GM12891 (cell line): ENCODE data around the gene MYLK3.
A peak's percentile ranks its signal among the peaks of the same experiment; 100 is the strongest.

Experiments
- DNase-seq: peaks from one replicate; pipeline ENCODE4 v3.0.0; 2011; ENCODE audit warnings: low spot score; ENCODE audit not compliant: insufficient read length
- FAIRE-seq: peaks from 2 replicates; lab custom pipeline; 2011; peaks lifted over from hg19 to GRCh38; lab: Jason Lieb, UNC
- PAX5 ChIP-seq: IDR thresholded peaks from 2 replicates; pipeline ENCODE4 v1.6.1; 2011; ENCODE audit warnings: low read length, moderate library complexity, mild to moderate bottlenecking; ENCODE audit not compliant: insufficient read depth, severe bottlenecking
- POLR2A ChIP-seq: IDR thresholded peaks from 2 replicates; pipeline ENCODE4 v1.6.1; 2011; ENCODE audit warnings: low read depth, low read length, control low read depth
- POLR2AphosphoS5 ChIP-seq: IDR thresholded peaks from 2 replicates; pipeline ENCODE4 v1.6.1; 2011; ENCODE audit warnings: low read depth, low read length, control low read depth
- POU2F2 ChIP-seq: IDR thresholded peaks from 2 replicates; pipeline ENCODE4 v1.6.1; 2011; ENCODE audit warnings: low read depth, mild to moderate bottlenecking, control low read depth, low read length, moderate library complexity
- SPI1 ChIP-seq: IDR thresholded peaks from 2 replicates; pipeline ENCODE4 v1.6.1; 2011; ENCODE audit warnings: low read depth, low read length, control low read depth
- TAF1 ChIP-seq: IDR thresholded peaks from 2 replicates; pipeline ENCODE4 v1.6.1; 2011; ENCODE audit warnings: low read depth, low read length, control low read depth

The MYLK3 gene

DNA sequence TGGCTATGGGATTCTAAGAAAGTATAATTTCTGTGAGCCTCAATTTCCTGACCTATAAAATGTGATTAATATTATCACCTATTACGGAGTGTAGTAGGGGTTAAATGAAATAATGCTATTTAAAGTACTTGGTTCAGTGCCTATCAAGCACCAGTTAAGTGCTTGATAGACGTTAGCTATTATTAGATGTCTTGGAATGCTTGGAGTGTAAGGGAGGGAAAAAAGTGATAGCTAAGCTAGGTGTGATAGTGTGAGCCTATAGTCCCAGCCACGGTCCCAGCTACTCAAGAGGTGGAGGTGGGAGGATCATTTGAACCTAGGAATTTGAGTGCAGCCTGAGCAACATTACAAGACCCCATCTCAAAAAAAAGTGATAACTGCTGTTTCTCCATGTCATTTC lies 51.2 kb downstream of the MYLK3 start:
- FAIRE-seq (no peak), DNase-seq (no peak)
- no peak for TF ChIP-seq SPI1
- no peak for TF ChIP-seq POLR2AphosphoS5
- no peak for TF ChIP-seq PAX5
- no peak for TF ChIP-seq POU2F2
- no peak for TF ChIP-seq POLR2A
- no peak for TF ChIP-seq TAF1

DNA sequence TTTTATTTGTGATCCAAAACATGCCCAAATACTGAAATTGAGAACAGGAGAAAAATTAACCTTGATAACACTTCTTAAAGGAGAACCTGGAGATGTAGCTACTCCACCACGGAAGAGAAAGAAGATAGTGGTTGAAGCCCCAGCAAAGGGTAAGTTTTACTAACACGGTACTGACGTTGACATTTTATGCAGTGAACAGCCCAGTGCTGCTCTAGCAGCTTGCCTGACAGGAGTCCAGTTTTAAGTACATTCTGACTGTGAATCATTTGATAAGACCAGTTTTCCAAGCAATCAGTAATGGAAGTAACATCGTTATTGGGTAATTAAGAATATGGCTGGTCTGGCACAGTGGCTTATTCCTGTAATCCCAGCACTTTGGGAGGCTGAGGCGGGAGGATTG lies 52.2 kb downstream of the MYLK3 start:
- DNase-seq: no peak
- no peak for TF ChIP-seq POU2F2
- TF ChIP-seq TAF1: no peak
- TF ChIP-seq SPI1: no peak
- no peak for TF ChIP-seq POLR2A
- FAIRE-seq: no peak

DNA sequence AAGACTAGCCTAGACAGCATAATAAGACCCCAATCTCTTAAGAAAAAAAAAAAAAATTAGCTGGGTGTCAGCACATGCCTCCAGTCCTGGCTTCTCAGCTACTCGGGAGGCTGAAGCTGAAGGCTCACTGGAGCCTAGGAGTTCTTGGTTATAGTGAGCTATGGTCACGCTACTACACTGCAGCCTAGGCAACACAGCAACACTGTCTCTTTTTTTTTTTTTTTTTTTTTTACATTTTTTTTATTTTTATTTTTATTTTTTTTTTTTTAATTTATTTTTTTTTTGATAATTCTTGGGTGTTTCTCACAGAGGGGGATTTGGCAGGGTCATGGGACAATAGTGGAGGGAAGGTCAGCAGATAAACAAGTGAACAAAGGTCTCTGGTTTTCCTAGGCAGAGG lies 54.5 kb downstream of the MYLK3 start:
- no peak for FAIRE-seq
- DNase-seq: no peak
- no peak for TF ChIP-seq POU2F2
- no peak for TF ChIP-seq PAX5
- no peak for TF ChIP-seq TAF1
- TF ChIP-seq SPI1: no peak
- TF ChIP-seq POLR2A: no peak
- no peak for TF ChIP-seq POLR2AphosphoS5

DNA sequence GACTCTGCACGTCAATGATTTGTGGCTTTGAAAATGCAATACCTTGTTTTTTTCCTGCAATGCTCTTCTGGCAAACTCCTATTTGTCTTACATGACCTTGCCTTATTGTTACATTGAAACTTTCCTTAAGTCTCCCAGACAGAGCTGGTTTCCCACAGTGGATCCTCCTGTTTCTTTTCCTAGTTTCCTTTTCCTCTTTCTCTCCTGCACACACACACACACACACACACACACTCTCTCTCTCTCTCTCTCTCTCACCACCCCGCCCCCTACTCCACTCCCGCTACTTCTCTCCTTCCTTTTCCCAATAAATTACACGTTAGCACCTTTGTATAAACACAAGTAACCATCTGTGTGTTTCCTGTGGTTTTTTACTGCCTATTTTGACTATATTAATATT lies 56.4 kb downstream of the MYLK3 start:
- DNase-seq (no peak), FAIRE-seq (no peak)
- no peak for TF ChIP-seq SPI1
- no peak for TF ChIP-seq TAF1
- no peak for TF ChIP-seq POU2F2
- no peak for TF ChIP-seq POLR2A
- no peak for TF ChIP-seq POLR2AphosphoS5
- TF ChIP-seq PAX5: no peak

DNA sequence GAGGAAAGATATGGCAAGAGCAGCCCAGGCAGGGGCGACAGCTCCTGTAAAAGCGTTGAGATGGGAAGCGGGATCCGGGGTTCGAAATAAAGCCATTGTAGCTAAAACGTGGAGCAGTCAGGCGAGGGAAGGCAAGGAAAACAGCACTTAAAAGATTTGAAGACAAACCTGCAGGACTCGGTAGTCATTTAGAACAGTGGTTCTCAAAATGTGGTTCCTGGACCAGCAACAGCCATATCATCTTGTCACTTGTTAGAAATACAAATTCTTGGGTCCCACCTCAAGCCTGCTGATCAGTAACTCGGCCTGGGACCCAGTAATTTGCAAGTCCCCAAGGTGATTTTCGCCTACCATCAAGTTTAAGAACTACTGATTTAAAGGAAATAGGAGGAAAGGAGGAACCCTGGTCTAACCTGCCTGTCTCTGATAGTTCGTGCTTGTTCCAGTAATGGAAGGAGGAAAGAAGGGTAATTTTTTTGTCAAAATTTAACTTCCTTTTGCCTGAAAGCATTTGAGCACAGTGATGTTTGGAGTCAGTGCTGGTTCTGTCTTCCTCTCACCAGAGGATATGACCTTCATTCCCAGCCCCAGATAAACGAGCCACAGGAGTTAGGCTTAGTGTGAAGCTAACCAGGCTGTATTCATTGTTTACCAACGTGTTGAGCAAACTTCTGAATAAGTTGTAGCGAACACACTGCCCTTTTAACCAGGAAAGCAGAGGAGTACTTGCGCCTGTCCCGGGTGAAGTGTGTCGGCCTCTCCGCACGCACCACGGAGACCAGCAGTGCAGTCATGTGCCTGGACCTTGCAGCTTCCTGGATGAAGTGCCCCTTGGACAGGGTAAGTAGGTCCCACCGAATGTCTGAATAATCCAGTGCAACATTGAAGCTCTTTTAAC lies 57.6 kb downstream of the MYLK3 start:
- DNase-seq (no peak), FAIRE-seq (peak; percentile 52)
- TF ChIP-seq PAX5 (no peak), TAF1 (no peak), POU2F2 (no peak), SPI1 (no peak), POLR2A (no peak), POLR2AphosphoS5 (no peak)

DNA sequence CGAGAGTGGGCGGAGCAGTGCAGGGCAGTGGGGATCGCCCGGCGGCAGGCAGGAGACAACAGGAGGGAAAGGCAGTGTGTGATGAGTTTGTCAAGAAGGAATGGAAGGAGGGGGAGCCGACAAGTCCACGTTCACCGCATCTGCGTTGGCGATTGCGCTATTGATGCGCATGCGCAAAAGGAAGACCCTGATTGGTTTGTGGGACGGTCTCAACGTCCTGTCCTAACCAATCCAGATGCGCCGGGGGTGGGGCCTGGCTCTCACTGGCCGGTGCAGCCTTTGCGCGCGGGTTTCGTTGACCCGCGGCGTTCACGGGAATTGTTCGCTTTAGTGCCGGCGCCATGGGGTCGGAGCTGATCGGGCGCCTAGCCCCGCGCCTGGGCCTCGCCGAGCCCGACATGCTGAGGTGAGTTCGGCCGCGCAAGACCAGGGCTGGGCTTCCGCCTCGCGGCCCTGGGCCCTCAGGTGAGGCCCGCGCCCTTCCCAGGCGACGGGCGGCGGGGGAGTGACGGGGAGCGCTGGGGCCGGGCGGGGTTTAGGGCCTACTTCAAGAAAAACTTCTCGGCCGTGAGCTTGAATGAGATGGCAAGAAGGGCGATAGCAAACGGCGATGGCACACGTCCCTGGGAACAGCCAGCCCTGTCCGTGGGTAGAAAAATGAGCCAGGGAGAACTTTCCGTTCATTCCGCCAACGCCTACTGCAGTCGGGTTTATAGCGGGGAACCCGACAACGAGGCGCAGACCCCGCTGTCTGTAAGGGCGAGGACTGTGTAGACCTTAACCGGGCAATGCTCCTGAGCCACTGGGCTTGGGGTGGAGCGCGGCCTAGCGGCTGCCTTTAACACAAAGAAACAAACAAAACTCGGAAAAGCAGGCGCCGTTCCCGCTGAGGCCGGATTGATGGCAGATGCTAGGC lies 58.5 kb downstream of the MYLK3 start, which contains the start of gene ORC6:
Gene ORC6 (plus strand): TSS at position 295 of the 916 bp plus-strand sequence. CDS start 47 bp downstream, at position 342.
- TF ChIP-seq POU2F2 (0 out of 2 replicates have a peak, but pooled peaks have one; percentile 17), POLR2A (0 out of 2 replicates have a peak, but pooled peaks have one; percentile 7), POLR2AphosphoS5 (no peak; the same call in 1 of the 2 replicates), SPI1 (no peak), TAF1 (peak; percentile 12; the same call in 1 of the 2 replicates), PAX5 (no peak)
- no peak for FAIRE-seq
- DNase-seq: peak; percentile 73

DNA sequence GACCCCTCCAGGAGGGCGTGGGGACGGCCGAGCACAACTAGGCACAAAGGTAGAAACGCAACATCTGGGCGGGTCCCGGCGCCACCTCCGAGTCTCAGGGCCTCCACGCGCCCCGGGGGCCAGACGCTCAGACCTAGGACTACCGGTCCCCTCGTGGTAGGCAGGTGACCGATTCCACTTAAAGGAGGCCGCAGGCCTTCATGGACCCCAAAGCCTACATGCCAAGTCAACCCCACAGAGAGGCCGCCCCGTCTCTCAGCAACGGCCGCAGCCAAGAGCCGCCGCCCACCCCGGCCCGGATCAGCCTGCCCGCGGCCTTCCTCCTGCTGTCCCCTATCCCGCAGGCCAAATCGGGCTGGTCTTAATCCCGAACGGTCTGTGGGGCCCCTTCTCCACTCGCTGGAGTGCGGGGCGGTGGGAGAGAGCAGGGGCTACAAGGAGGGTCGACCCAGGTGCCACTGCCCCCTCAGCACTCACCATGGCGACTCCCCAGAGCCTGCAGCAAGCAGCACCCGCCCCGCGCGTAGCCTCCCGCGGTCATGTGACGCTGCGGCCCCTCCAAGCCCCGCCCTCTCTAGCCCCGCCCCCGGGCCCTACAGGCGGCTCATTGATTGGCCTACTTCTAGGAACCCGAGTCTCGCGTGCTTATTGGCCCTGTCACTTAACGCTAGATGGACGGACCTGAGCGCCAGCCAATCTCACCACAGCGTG lies 59.3 kb downstream of the MYLK3 start, which contains the start of gene VPS35:
Gene VPS35 (minus strand): TSS at position 525 of the 711 bp plus-strand sequence. CDS start 45 bp downstream, at position 480.
- DNase-seq (peak; percentile 83), FAIRE-seq (peak; percentile 96)
- no peak for TF ChIP-seq SPI1
- TF ChIP-seq PAX5: no peak
- TF ChIP-seq TAF1: 0 out of 2 replicates have a peak, but pooled peaks have one; percentile 42
- TF ChIP-seq POLR2AphosphoS5: peak; percentile 63; the same call in 1 of the 2 replicates

DNA sequence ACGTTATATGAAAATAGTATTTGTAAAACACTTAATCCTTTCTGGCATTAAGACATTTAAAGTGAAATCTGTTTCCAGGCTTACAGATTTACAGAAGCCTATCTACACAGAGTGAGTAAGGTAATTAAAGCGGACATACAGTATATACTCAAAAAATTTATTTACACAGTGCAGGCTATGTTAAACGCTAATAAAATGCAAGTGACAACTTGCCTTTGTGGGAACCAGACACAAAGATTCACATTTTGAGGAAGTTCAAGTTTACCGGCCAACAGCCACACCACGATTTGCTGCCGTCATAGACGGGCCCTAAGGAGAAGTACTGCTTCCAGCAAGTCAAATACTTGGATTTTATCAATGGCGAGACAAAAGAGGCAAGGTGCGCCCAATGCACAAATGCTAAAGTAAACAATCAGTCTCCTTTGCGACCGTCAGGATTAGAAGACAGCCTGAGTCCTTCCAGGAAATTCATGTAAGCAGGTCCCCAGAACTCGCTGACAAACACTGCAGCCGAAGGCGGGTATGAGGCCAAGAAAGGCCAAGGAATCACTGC lies 60.0 kb downstream of the MYLK3 start:
- TF ChIP-seq POU2F2 (no peak), PAX5 (no peak), TAF1 (no peak), SPI1 (peak; percentile 31; the same call in 1 of the 2 replicates)
- DNase-seq: no peak
- FAIRE-seq: no peak
